ENCODE results near the gene NARS2. TPM values are rescaled to one million over a fixed set of nuclear protein-coding genes. Genes with fewer than 3 reads are reported as not detected.

Gene NARS2
- total and polyA plus RNA-seq, 7 donors = 12.8 to 22.3 (median 14.5) TPM

DNA sequence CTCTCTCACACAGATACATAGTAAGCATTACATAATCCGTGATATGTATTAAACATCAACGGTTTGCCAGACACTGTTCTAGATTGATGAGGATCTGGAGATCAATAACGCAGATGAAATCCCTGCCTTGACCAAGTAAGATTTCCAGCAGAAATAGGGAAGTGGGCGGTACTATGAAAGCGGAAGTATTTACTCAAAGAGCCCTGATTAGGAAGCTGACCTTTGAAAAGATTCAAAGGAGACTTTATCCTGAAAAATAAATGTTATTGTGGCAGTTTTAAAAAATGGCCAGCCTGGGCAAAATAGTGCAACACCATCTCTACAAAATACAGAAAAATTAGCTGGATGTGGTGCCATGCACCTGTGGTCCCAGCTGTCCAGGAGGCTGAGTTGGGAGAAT, 183.9 kb downstream of the NARS2 start:
- Histone ChIP-seq H3K4me3 (no peak overlapping the region), H3K36me3 (ENCODE audit: insufficient read depth in 1 of 2, low read depth in 1 of 2) (no peaks in the 10 kb centered on the region), H3K27ac (no peak overlapping the region), H3K27me3 (ENCODE audit: insufficient read depth in 3 of 3, low read length in 2 of 3) (no peaks in the 10 kb centered on the region), H3K4me1 (no peaks in the 10 kb centered on the region), H3K9me3 (no peaks in the 10 kb centered on the region)
- WGBS, 3 donors = 84 to 86% (median 86%) methylated on average over 5 of the region's 5 CpGs
- no peak for TF ChIP-seq CTCF (IDR thresholded peaks at IDR 0.05)
- ATAC-seq = no peak
- intact Hi-C loops (cut with DNase I) = no loop called here
- DNase-seq = no peak

- ATAC-seq = no peak
- Histone ChIP-seq H3K27ac (no peak overlapping the region), H3K4me3 (no peak overlapping the region), H3K36me3 (ENCODE audit: insufficient read depth in 1 of 2, low read depth in 1 of 2) (no peaks in the 10 kb centered on the region), H3K9me3 (peaks cover 18% of the 10 kb centered on the region), H3K27me3 (ENCODE audit: insufficient read depth in 3 of 3, low read length in 2 of 3) (peaks cover 0 to 5% (median 0%) of the 10 kb centered on the region in 3 donors), H3K4me1 (no peaks in the 10 kb centered on the region)
- 91 to 92% (median 91%) methylated on average over 3 of the region's 3 CpGs for WGBS, 3 donors
- no peak for TF ChIP-seq CTCF (IDR thresholded peaks at IDR 0.05)
- no peak for DNase-seq
- intact Hi-C loops (cut with DNase I) = no loop called here
Observed at GRCh38 chr11:78386215-78386941, 188.3 kb downstream of the NARS2 start.

Other genes starting within 250 kb of the NARS2 start
- 1 to 10 TPM; 4.7 to 6.3 (median 6.0) TPM for gene GAB2, start 157.0 kb downstream of the NARS2 start, total RNA-seq
- gene GAB2, start 157.0 kb downstream of the NARS2 start, polyA plus RNA-seq = 1 to 10 TPM; 2.7 to 3.7 (median 2.9) TPM